Tibial nerve (tissue), 4 donors: ENCODE results near the gene TAF8. TPM values are rescaled to one million over a fixed set of nuclear protein-coding genes. Genes with fewer than 3 reads are reported as not detected.
A peak's percentile ranks its signal among the peaks of the same experiment; 100 is the strongest.

Source experiments
- DNase-seq, 2 donors: peaks; one replicate each; pipeline ENCODE4 v3.0.0-alpha.2; 2019; ENCODE audit warnings: low spot score in 2 of 2
- H3K27ac ChIP-seq, 4 donors: fragments of 200-600 bp; sonication (generic) in 3 of 4; one replicate each; pipeline ENCODE4 v1.5.1; 2017 to 2019; ENCODE audit warnings: mild to moderate bottlenecking in 1 of 4
- H3K27me3 ChIP-seq, 2 donors: fragments of 200-600 bp; sonication (generic) in 1 of 2; one replicate each; pipeline versions ENCODE4 v1.5.1 to v1.6.0; 2017 to 2019
- H3K36me3 ChIP-seq, 3 donors: fragments of 200-600 bp; sonication (generic); one replicate each; pipeline ENCODE4 v1.5.1; 2018 to 2019
- H3K4me1 ChIP-seq, 4 donors: fragments of 200-600 bp; sonication (generic) in 3 of 4; one replicate each; pipeline ENCODE4 v1.5.1; 2017 to 2019
- H3K4me3 ChIP-seq, 4 donors: fragments of 200-600 bp; sonication (generic) in 3 of 4; one replicate each; pipeline ENCODE4 v1.5.1; 2017 to 2019; ENCODE audit warnings: mild to moderate bottlenecking in 1 of 4, moderate library complexity in 1 of 4
- H3K9me3 ChIP-seq, 4 donors: fragments of 200-600 bp; sonication (generic) in 3 of 4; one replicate each; pipeline ENCODE4 v1.5.1; 2017 to 2019
- EP300 ChIP-seq, 2 donors: sonication (generic); formaldehyde crosslinking; IDR thresholded peaks; one replicate each; pipeline ENCODE4 v1.6.1; 2017; ENCODE audit warnings: antibody characterized with exemption in 2 of 2, mild to moderate bottlenecking in 1 of 2
- POLR2A ChIP-seq, 2 donors: fragments of 450-650 bp; IDR thresholded peaks; one replicate each; pipeline ENCODE4 v1.6.1; 2017; ENCODE audit warnings: antibody characterized with exemption in 2 of 2, mild to moderate bottlenecking in 2 of 2, moderate library complexity in 2 of 2
- WGBS, 2 donors: methylation state at CpG; one replicate each; pipeline ENCODE4 v1.1.5; 2018; 5-methylcytosine and 5-hydroxymethylcytosine counted together
- total RNA-seq, 4 donors: library from RNA; depleted of rRNA; stranded (reverse); fragments of >200 nt; gene quantifications; one replicate each; pipeline ENCODE4 v1.1.0, GENCODE V29; 2016
- TF ChIP-seq, protein P1 (sequence below), 5 experiments: fragments of 200-600 bp in 3 of 5; fragments of 450-650 bp in 2 of 5; sonication (generic) in 3 of 5; IDR thresholded peaks; one replicate each; pipeline ENCODE4 v1.5.1; 2016 to 2019; ENCODE audit warnings: antibody characterized with exemption in 5 of 5, mild to moderate bottlenecking in 3 of 5, moderate library complexity in 2 of 5

TAF8 gene
- total RNA-seq, 4 donors from 2014 or later, result 10.7 to 27.6 (median 20.9) TPM

DNA sequence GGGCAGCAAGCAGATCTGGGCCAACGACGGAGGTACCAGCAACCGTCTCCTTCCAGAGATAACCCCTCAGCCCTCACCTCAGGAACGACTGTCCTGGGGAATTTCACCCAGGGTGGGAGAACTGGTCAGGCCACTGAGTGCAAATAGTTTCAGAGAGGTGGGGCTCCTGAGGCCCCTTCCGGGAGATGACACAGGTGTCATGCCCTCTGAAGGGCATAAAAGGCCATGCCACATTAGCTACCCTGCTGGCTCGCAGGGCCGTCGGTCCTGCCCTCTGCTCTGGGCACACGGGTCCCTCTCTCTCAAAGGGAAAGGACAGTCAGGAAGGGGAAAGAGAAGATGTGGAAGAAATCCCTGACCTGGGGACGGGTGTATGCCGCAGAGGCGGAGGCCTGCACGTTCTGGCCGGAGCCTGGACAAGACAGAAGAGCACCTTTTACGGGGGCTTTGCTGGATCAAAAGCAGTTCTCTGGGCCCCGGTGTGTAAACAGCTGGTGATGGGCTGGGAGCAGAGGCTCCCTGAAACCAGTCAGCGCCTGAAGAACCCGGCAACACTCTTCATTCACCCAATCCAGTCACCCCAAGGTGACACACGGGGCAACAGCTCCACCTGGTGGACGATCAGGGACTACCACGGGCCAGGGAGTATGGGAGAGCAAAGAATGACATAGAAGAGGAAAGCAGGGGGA lies 6.4 kb upstream of the TAF8 start:
- H3K36me3 ChIP-seq, result no peaks in the 10 kb centered on the region
- peak overlapping the region; percentile 86 to 98 (median 90) for H3K27ac ChIP-seq
- peak overlapping the region in 3 of 4 donors; percentile 1 to 24 (median 9) for H3K4me3 ChIP-seq
- H3K4me1 ChIP-seq, result peaks cover 6 to 78% (median 58%) of the 10 kb centered on the region in 4 donors
- DNase-seq, result peak; percentile 71 to 89
- no peaks in the 10 kb centered on the region for H3K9me3 ChIP-seq
- TF ChIP-seq POLR2A (IDR thresholded peaks at IDR 0.05), result peak in 1 of 2 donors; percentile 30
- TF ChIP-seq, protein P1, sequence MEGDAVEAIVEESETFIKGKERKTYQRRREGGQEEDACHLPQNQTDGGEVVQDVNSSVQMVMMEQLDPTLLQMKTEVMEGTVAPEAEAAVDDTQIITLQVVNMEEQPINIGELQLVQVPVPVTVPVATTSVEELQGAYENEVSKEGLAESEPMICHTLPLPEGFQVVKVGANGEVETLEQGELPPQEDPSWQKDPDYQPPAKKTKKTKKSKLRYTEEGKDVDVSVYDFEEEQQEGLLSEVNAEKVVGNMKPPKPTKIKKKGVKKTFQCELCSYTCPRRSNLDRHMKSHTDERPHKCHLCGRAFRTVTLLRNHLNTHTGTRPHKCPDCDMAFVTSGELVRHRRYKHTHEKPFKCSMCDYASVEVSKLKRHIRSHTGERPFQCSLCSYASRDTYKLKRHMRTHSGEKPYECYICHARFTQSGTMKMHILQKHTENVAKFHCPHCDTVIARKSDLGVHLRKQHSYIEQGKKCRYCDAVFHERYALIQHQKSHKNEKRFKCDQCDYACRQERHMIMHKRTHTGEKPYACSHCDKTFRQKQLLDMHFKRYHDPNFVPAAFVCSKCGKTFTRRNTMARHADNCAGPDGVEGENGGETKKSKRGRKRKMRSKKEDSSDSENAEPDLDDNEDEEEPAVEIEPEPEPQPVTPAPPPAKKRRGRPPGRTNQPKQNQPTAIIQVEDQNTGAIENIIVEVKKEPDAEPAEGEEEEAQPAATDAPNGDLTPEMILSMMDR (IDR thresholded peaks at IDR 0.05), result peak; percentile 92 to 98 (median 97)
- peak; percentile 20 to 75 for TF ChIP-seq EP300 (IDR thresholded peaks at IDR 0.05)
- 29 to 33% methylated on average over 20 to 21 of the region's 21 CpGs for WGBS, 2 donors
- no peaks in the 10 kb centered on the region for H3K27me3 ChIP-seq

DNA sequence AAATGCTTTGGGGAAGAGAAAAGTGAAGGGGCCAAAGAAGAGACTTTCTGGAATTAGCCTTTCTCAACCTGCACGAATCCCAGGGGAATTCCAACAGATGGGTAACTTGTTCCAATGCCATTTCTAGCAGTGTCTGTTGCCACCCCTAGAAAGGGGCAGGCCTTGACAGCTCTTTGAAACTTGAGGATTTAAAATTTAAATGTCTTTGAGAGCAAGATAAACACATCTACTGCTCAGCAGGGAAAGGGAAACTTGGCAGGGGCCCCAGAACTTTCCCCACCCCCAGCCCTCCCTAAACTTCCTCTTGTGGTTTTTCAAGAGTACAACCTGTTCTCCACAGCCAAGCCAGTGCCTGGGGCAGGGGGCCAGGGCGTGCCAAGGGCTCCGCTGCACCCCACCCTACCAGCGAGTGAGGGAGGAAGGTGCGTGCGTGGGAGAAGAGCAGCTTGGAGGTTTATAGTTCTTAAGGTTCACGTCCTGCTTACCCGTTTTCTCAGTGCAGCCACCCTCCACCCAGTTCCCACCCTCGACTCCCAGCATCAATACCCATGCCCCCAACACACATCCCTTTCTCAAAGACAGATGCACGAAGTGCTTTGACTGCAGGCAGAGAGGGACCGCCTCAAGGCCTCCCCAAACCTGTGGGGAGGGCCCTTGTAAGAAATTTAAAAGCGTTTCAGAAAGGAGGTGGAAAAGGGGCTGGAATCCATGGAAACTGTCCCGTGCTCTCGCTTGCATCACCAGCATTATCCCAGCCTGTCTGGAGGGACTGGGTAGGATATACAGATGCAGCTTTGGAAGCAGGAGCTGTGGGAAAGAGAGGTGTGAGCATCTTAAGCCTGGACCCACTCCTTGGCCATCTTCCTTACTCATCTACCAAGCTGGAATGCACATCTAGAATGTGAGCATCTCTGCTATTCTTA lies 4.5 kb upstream of the TAF8 start:
- WGBS, 2 donors, result 7 to 13% methylated on average over 14 of the region's 14 CpGs
- Histone ChIP-seq H3K27ac (peak overlapping the region; percentile 86 to 98 (median 90)), H3K4me1 (peaks cover 6 to 80% (median 66%) of the 10 kb centered on the region in 4 donors)

DNA sequence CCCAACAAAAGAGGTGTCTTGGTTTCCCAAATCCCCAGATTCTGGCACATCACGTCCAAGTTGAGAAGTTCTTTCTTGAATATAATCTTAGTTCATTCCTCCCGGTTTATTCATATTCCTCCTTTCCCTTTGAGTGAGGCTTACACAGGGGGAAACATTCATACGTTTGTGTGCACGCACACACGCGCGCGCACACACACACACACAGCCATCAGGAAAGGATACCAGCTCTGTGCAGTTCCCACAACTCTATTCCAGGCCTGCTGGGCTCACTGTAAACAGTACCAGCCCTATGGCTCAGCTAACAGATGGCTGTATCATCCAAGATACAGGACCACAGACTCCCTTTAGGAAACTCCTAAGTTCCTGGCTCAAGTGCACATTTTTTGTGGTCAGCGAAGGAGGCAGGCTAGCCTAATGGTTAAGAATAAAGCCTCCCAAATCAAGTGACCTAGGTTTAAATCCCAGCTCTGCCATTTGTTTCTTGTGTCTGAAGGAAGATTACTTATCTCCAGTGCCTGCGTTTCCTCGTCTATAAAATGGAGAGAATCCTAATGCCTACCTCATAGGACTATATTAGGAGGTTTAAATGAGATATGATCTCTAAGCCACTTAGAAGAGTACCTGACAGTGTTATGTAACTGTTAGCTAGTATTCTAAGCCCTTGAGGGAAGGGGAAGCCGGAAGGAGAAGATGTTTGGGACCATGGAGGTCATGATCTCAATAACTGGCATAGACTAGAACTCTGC lies 3.7 kb upstream of the TAF8 start:
- TF ChIP-seq EP300 (IDR thresholded peaks at IDR 0.05), result no peak
- Histone ChIP-seq H3K9me3 (no peaks in the 10 kb centered on the region), H3K27me3 (no peaks in the 10 kb centered on the region), H3K27ac (peak overlapping the region; percentile 86 to 98 (median 90)), H3K4me3 (peak overlapping the region; percentile 34 to 87 (median 68)), H3K4me1 (peaks cover 6 to 80% (median 63%) of the 10 kb centered on the region in 4 donors), H3K36me3 (peaks cover 0 to 2% (median 0%) of the 10 kb centered on the region in 3 donors)
- DNase-seq, result no peak
- WGBS, 2 donors, result 58 to 59% methylated on average over 12 of the region's 12 CpGs

More for the DNA sequence above, 4.5 kb upstream of the TAF8 start:
- TF ChIP-seq, protein P1 (IDR thresholded peaks at IDR 0.05), result peak in 1 of 5 experiments; percentile 12
- peak in 1 of 2 donors; percentile 42 for TF ChIP-seq POLR2A (IDR thresholded peaks at IDR 0.05)
- peak; percentile 85 to 92 for TF ChIP-seq EP300 (IDR thresholded peaks at IDR 0.05)
- H3K4me3 ChIP-seq, result peak overlapping the region; percentile 3 to 87 (median 44)
- no peaks in the 10 kb centered on the region for H3K36me3 ChIP-seq
- DNase-seq, result peak; percentile 89 to 92
- no peaks in the 10 kb centered on the region for H3K27me3 ChIP-seq
- no peaks in the 10 kb centered on the region for H3K9me3 ChIP-seq

DNA sequence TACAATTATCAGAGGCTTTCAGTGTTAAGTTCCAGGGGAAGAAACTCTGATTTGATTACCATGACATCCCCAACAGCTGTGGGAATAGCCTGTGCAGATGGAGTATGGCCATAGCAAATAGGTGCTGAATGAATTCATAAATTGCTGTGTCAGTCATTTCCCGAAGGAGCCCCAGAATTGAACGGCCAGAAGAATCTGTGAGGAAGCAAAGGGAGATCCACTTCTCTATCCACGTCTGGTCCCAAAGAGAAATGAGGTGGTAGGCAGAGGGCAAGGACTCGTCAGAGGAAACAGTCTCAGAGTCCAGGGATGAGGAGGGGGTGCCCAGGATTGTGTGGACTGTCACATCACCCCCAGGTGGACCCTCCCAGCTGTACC lies 3.1 kb upstream of the TAF8 start:
- peaks cover 6 to 80% (median 59%) of the 10 kb centered on the region in 4 donors for H3K4me1 ChIP-seq
- no peaks in the 10 kb centered on the region for H3K9me3 ChIP-seq
- peaks cover 0 to 7% (median 0%) of the 10 kb centered on the region in 3 donors for H3K36me3 ChIP-seq
- TF ChIP-seq POLR2A (IDR thresholded peaks at IDR 0.05) (no peak), EP300 (IDR thresholded peaks at IDR 0.05) (no peak)
- TF ChIP-seq, protein P1 (IDR thresholded peaks at IDR 0.05), result no peak
- H3K27me3 ChIP-seq, result no peaks in the 10 kb centered on the region
- peak overlapping the region; percentile 55 to 87 (median 69) for H3K4me3 ChIP-seq
- peak overlapping the region; percentile 86 to 98 (median 90) for H3K27ac ChIP-seq
- no peak for DNase-seq
- 27 to 32% methylated on average over 4 of the region's 4 CpGs for WGBS, 2 donors
